ENCODE data around the gene PPP2R2C.

PPP2R2C gene

GRCh38 chr4:6422105-6422504, 50.3 kb downstream of the PPP2R2C start:
- no peak for DNase-seq

- no peak for DNase-seq
These were observed 51.0 kb downstream of the PPP2R2C start for GRCh38 chr4:6421397-6421796.

- no peak for DNase-seq
These were observed 51.4 kb downstream of the PPP2R2C start for GRCh38 chr4:6420972-6421371.

GRCh38 chr4:6420036-6420435, 52.4 kb downstream of the PPP2R2C start:
- no peak for DNase-seq

GRCh38 chr4:6419452-6420028, 52.9 kb downstream of the PPP2R2C start:
- DNase-seq, result no peak

- DNase-seq, result no peak
These were observed 54.1 kb downstream of the PPP2R2C start for GRCh38 chr4:6418193-6418755.

GRCh38 chr4:6417516-6418050, 54.8 kb downstream of the PPP2R2C start:
- no peak for DNase-seq

GRCh38 chr4:6416518-6417286, 55.7 kb downstream of the PPP2R2C start:
- DNase-seq, result no peak

- DNase-seq, result no peak
These were observed 57.2 kb downstream of the PPP2R2C start for GRCh38 chr4:6415031-6415705.

GRCh38 chr4:6414578-6414977, 57.8 kb downstream of the PPP2R2C start:
- DNase-seq, result no peak

- no peak for DNase-seq
These were observed 61.8 kb downstream of the PPP2R2C start for GRCh38 chr4:6410664-6411063.

GRCh38 chr4:6410068-6410467, 62.3 kb downstream of the PPP2R2C start:
- no peak for DNase-seq

- DNase-seq, result no peak
These were observed 63.0 kb downstream of the PPP2R2C start for GRCh38 chr4:6409381-6409780.

- no peak for DNase-seq
These were observed 64.2 kb downstream of the PPP2R2C start for GRCh38 chr4:6408263-6408662.

- DNase-seq, result no peak
These were observed 67.1 kb downstream of the PPP2R2C start for GRCh38 chr4:6405397-6405706.

GRCh38 chr4:6404611-6405396, 67.6 kb downstream of the PPP2R2C start:
- no peak for DNase-seq

GRCh38 chr4:6403400-6403685, 69.1 kb downstream of the PPP2R2C start:
- no peak for DNase-seq

- no peak for DNase-seq
These were observed 69.6 kb downstream of the PPP2R2C start for GRCh38 chr4:6402566-6403399.

- DNase-seq, result no peak
These were observed 70.6 kb downstream of the PPP2R2C start for GRCh38 chr4:6401797-6402196.

- no peak for DNase-seq
These were observed 75.6 kb downstream of the PPP2R2C start for GRCh38 chr4:6396696-6397236.

- no peak for DNase-seq
These were observed 76.8 kb downstream of the PPP2R2C start for GRCh38 chr4:6395466-6396228.

Measured in T-helper 2 cell (primary cell).